ENCODE results near the gene FANCI. TPM values are rescaled to one million over a fixed set of nuclear protein-coding genes. Genes with fewer than 3 reads are reported as not detected.

The FANCI gene
- total and polyA plus RNA-seq, 9 donors, result 12.7 to 23.5 (median 19.0) TPM

- Histone ChIP-seq H3K9me3 (replicated peaks; ENCODE audit: control insufficient read depth, low read depth, low read length) (no peaks in the 10 kb centered on the region), H3K4me1 (ENCODE audit: control insufficient read depth, insufficient read depth, low read length) (peaks cover 24% of the 10 kb centered on the region), H3K4me3 (ENCODE audit: low read length) (no peak overlapping the region), H3K36me3 (ENCODE audit: control insufficient read depth, insufficient read depth, low read length) (peaks cover 3% of the 10 kb centered on the region), H3K27me3 (ENCODE audit: control insufficient read depth, insufficient read depth, low read length) (no peaks in the 10 kb centered on the region), H3K27ac (ENCODE audit: low read length) (no peak overlapping the region)
- DNase-seq, result no peak
- 89% methylated on average over 5 of the region's 20 CpGs for WGBS (ENCODE audit: insufficient coverage)
Observed at GRCh38 chr15:89201465-89202005, 42.2 kb upstream of the FANCI start.

GRCh38 chr15:89203705-89204273, 40.0 kb upstream of the FANCI start:
- Histone ChIP-seq H3K27me3 (ENCODE audit: control insufficient read depth, insufficient read depth, low read length) (no peaks in the 10 kb centered on the region), H3K9me3 (replicated peaks; ENCODE audit: control insufficient read depth, low read depth, low read length) (no peaks in the 10 kb centered on the region), H3K27ac (ENCODE audit: low read length) (no peak overlapping the region), H3K36me3 (ENCODE audit: control insufficient read depth, insufficient read depth, low read length) (no peaks in the 10 kb centered on the region), H3K4me3 (ENCODE audit: low read length) (no peak overlapping the region), H3K4me1 (ENCODE audit: control insufficient read depth, insufficient read depth, low read length) (peaks cover 18% of the 10 kb centered on the region)
- no peak for DNase-seq
- WGBS (ENCODE audit: insufficient coverage), result no CpG with 5 or more reads among the region's 2 CpGs

DNA sequence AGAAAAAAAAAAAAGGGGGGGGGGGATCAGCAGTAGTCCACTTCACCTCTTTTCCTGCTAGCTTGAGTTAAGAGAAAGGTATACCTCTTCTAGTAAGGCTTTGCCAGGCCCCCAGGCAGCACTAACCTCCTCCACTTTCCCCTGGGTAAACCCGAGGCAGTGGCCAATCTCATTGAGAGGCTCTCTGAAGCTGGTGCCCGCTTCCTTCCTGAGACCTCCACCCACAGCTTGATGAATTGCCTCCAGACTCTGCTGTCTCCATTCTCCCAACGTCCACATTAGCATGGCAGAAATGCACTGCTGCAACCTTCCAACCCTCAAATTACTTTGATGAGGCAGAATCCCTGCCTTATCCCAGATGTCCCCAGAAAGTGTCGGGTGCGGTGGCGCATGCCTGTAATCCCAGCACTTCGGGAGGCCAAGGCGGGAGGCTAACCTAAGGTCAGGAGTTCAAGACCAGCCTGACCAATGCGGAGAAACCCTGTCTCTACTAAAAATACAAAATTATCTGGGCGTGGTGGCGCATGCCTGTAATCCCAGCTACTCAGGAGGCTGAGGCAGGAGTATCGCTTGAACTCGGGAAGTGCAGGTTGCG, 37.7 kb upstream of the FANCI start:
- H3K9me3 ChIP-seq (replicated peaks; ENCODE audit: control insufficient read depth, low read depth, low read length), result no peaks in the 10 kb centered on the region
- no peaks in the 10 kb centered on the region for H3K36me3 ChIP-seq (ENCODE audit: control insufficient read depth, insufficient read depth, low read length)
- H3K4me3 ChIP-seq (ENCODE audit: low read length), result no peak overlapping the region
- H3K27me3 ChIP-seq (ENCODE audit: control insufficient read depth, insufficient read depth, low read length), result no peaks in the 10 kb centered on the region
- 62% methylated on average over 8 of the region's 14 CpGs for WGBS (ENCODE audit: insufficient coverage)
- peaks cover 6% of the 10 kb centered on the region for H3K4me1 ChIP-seq (ENCODE audit: control insufficient read depth, insufficient read depth, low read length)
- no peak overlapping the region for H3K27ac ChIP-seq (ENCODE audit: low read length)
- no peak for DNase-seq

DNA sequence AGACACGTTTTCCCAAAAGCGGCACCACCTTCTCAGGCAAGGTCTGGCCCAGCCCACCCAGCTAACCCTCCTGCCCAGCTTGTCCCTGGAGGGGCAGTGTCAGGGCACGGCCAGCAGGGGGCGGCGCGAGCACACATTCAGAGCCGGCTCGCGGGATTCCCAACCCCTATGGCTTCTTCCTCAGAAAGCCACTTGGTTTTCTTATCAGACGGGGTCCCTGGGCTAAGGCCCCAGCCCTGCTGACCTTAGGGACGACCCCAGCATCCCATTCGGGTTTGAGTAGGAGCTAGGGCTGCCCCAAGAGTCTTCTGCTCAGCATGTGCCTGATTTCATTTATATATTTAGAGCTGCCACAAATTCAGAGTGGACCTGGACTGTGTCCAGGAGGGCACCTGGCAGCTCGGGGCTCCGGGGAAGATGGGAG, 36.9 kb upstream of the FANCI start:
- DNase-seq, result peak; percentile 62
- no peaks in the 10 kb centered on the region for H3K36me3 ChIP-seq (ENCODE audit: control insufficient read depth, insufficient read depth, low read length)
- no peaks in the 10 kb centered on the region for H3K9me3 ChIP-seq (replicated peaks; ENCODE audit: control insufficient read depth, low read depth, low read length)
- no peaks in the 10 kb centered on the region for H3K27me3 ChIP-seq (ENCODE audit: control insufficient read depth, insufficient read depth, low read length)
- H3K27ac ChIP-seq (ENCODE audit: low read length), result no peak overlapping the region
- H3K4me1 ChIP-seq (ENCODE audit: control insufficient read depth, insufficient read depth, low read length), result peaks cover 6% of the 10 kb centered on the region
- no peak overlapping the region for H3K4me3 ChIP-seq (ENCODE audit: low read length)
- 0% methylated on average over 12 of the region's 14 CpGs for WGBS (ENCODE audit: insufficient coverage)

- Histone ChIP-seq H3K9me3 (replicated peaks; ENCODE audit: control insufficient read depth, low read depth, low read length) (no peaks in the 10 kb centered on the region), H3K27ac (ENCODE audit: low read length) (no peak overlapping the region), H3K4me3 (ENCODE audit: low read length) (no peak overlapping the region), H3K27me3 (ENCODE audit: control insufficient read depth, insufficient read depth, low read length) (no peaks in the 10 kb centered on the region), H3K4me1 (ENCODE audit: control insufficient read depth, insufficient read depth, low read length) (peaks cover 6% of the 10 kb centered on the region), H3K36me3 (ENCODE audit: control insufficient read depth, insufficient read depth, low read length) (no peaks in the 10 kb centered on the region)
- no peak for DNase-seq
Observed at GRCh38 chr15:89208256-89208655, 35.5 kb upstream of the FANCI start.

- 83% methylated on average over 1 of the region's 1 CpG for WGBS (ENCODE audit: insufficient coverage)
- no peak overlapping the region for H3K27ac ChIP-seq (ENCODE audit: low read length)
Observed at GRCh38 chr15:89209057-89209456, 34.7 kb upstream of the FANCI start.

GRCh38 chr15:89211678-89212170, 32.1 kb upstream of the FANCI start:
- no peaks in the 10 kb centered on the region for H3K36me3 ChIP-seq (ENCODE audit: control insufficient read depth, insufficient read depth, low read length)
- no peak for DNase-seq
- peaks cover 5% of the 10 kb centered on the region for H3K4me1 ChIP-seq (ENCODE audit: control insufficient read depth, insufficient read depth, low read length)
- no peaks in the 10 kb centered on the region for H3K9me3 ChIP-seq (replicated peaks; ENCODE audit: control insufficient read depth, low read depth, low read length)
- 70% methylated on average over 3 of the region's 5 CpGs for WGBS (ENCODE audit: insufficient coverage)
- H3K27me3 ChIP-seq (ENCODE audit: control insufficient read depth, insufficient read depth, low read length), result no peaks in the 10 kb centered on the region
- no peak overlapping the region for H3K27ac ChIP-seq (ENCODE audit: low read length)
- H3K4me3 ChIP-seq (ENCODE audit: low read length), result no peak overlapping the region

More at GRCh38 chr15:89209057-89209456, 34.7 kb upstream of the FANCI start:
- H3K27me3 ChIP-seq (ENCODE audit: control insufficient read depth, insufficient read depth, low read length), result no peaks in the 10 kb centered on the region
- H3K4me1 ChIP-seq (ENCODE audit: control insufficient read depth, insufficient read depth, low read length), result peaks cover 6% of the 10 kb centered on the region
- H3K9me3 ChIP-seq (replicated peaks; ENCODE audit: control insufficient read depth, low read depth, low read length), result no peaks in the 10 kb centered on the region
- no peak for DNase-seq
- H3K36me3 ChIP-seq (ENCODE audit: control insufficient read depth, insufficient read depth, low read length), result no peaks in the 10 kb centered on the region
- no peak overlapping the region for H3K4me3 ChIP-seq (ENCODE audit: low read length)

- H3K27ac ChIP-seq (ENCODE audit: low read length), result no peak overlapping the region
- H3K36me3 ChIP-seq (ENCODE audit: control insufficient read depth, insufficient read depth, low read length), result no peaks in the 10 kb centered on the region
- no peak for DNase-seq
- H3K4me1 ChIP-seq (ENCODE audit: control insufficient read depth, insufficient read depth, low read length), result no peaks in the 10 kb centered on the region
- H3K9me3 ChIP-seq (replicated peaks; ENCODE audit: control insufficient read depth, low read depth, low read length), result no peaks in the 10 kb centered on the region
- no peaks in the 10 kb centered on the region for H3K27me3 ChIP-seq (ENCODE audit: control insufficient read depth, insufficient read depth, low read length)
- WGBS (ENCODE audit: insufficient coverage), result 86% methylated on average over 1 of the region's 2 CpGs
- H3K4me3 ChIP-seq (ENCODE audit: low read length), result no peak overlapping the region
Observed at GRCh38 chr15:89215627-89216026, 28.2 kb upstream of the FANCI start.

- 90% methylated on average over 13 of the region's 20 CpGs for WGBS (ENCODE audit: insufficient coverage)
- Histone ChIP-seq H3K4me1 (ENCODE audit: control insufficient read depth, insufficient read depth, low read length) (no peaks in the 10 kb centered on the region), H3K9me3 (replicated peaks; ENCODE audit: control insufficient read depth, low read depth, low read length) (no peaks in the 10 kb centered on the region), H3K36me3 (ENCODE audit: control insufficient read depth, insufficient read depth, low read length) (no peaks in the 10 kb centered on the region), H3K27ac (ENCODE audit: low read length) (no peak overlapping the region), H3K27me3 (ENCODE audit: control insufficient read depth, insufficient read depth, low read length) (peaks cover 2% of the 10 kb centered on the region), H3K4me3 (ENCODE audit: low read length) (no peak overlapping the region)
- DNase-seq, result no peak
Observed at GRCh38 chr15:89217031-89217430, 26.7 kb upstream of the FANCI start.

- Histone ChIP-seq H3K27me3 (ENCODE audit: control insufficient read depth, insufficient read depth, low read length) (peaks cover 2% of the 10 kb centered on the region), H3K9me3 (replicated peaks; ENCODE audit: control insufficient read depth, low read depth, low read length) (no peaks in the 10 kb centered on the region), H3K27ac (ENCODE audit: low read length) (no peak overlapping the region), H3K36me3 (ENCODE audit: control insufficient read depth, insufficient read depth, low read length) (no peaks in the 10 kb centered on the region), H3K4me3 (ENCODE audit: low read length) (no peak overlapping the region), H3K4me1 (ENCODE audit: control insufficient read depth, insufficient read depth, low read length) (no peaks in the 10 kb centered on the region)
- no peak for DNase-seq
- WGBS (ENCODE audit: insufficient coverage), result 100% methylated on average over 2 of the region's 6 CpGs
Observed at GRCh38 chr15:89217686-89218376, 25.9 kb upstream of the FANCI start.
